GM23338 (cell line): ENCODE results near the gene VSIR.

ENCODE experiments used
- CREB1 ChIP-seq: fragments of 250-450 bp; sonication (Bioruptor Pico); IDR thresholded peaks from 2 replicates; pipeline ENCODE4 v1.5.0; 2020; ENCODE audit warnings: low read depth, mild to moderate bottlenecking, moderate library complexity
- CTCF ChIP-seq, 2 experiments: fragments of 200-600 bp in 1 of 2; sonication (generic) in 1 of 2; conservative IDR thresholded peaks; 2 replicates each; pipeline versions ENCODE4 v1.5.1 to v1.6.1; 2016 to 2017; ENCODE audit warnings: antibody characterized with exemption in 2 of 2, low read depth in 2 of 2, mild to moderate bottlenecking in 2 of 2, moderate library complexity in 1 of 2
- ETS1 ChIP-seq: IDR thresholded peaks from 2 replicates; pipeline ENCODE4 v1.6.1; 2016; ENCODE audit warnings: antibody characterized with exemption
- EZH2 ChIP-seq: fragments of 200-600 bp; sonication (generic); IDR thresholded peaks from one replicate; pipeline ENCODE4 v1.8.0; 2017; ENCODE audit warnings: antibody characterized with exemption, mild to moderate bottlenecking, low read depth; ENCODE audit not compliant: unreplicated experiment
- EZH2phosphoT487 ChIP-seq: fragments of 200-600 bp; sonication (generic); IDR thresholded peaks from one replicate; pipeline ENCODE4 v1.8.1; 2018; ENCODE audit warnings: antibody characterized with exemption; ENCODE audit not compliant: unreplicated experiment
- JUNB ChIP-seq: IDR thresholded peaks from one replicate; pipeline ENCODE4 v1.6.1; 2016; ENCODE audit warnings: antibody characterized with exemption; ENCODE audit not compliant: unreplicated experiment
- NANOG ChIP-seq: IDR thresholded peaks from 2 replicates; pipeline ENCODE4 v1.6.1; 2016; ENCODE audit warnings: antibody characterized with exemption, borderline replicate concordance
- POLR2AphosphoS5 ChIP-seq: IDR thresholded peaks from 2 replicates; pipeline ENCODE4 v1.6.1; 2016; ENCODE audit warnings: antibody characterized with exemption, low read depth
- REST ChIP-seq: IDR thresholded peaks from one replicate; pipeline ENCODE4 v1.6.1; 2018; ENCODE audit warnings: antibody characterized with exemption; ENCODE audit not compliant: unreplicated experiment
- ZNF114 ChIP-seq: fragments of 250-450 bp; sonication (Bioruptor Pico); IDR thresholded peaks from 2 replicates; pipeline ENCODE4 v1.5.0; 2020; ENCODE audit warnings: mild to moderate bottlenecking, moderate library complexity
- ZNF331 ChIP-seq: fragments of 250-450 bp; sonication (Bioruptor Pico); IDR thresholded peaks from 2 replicates; pipeline ENCODE4 v1.5.0; 2020; ENCODE audit warnings: low read depth, mild to moderate bottlenecking, moderate library complexity
- ZNF462 ChIP-seq: fragments of 250-450 bp; sonication (Bioruptor Pico); IDR thresholded peaks from 2 replicates; pipeline ENCODE4 v1.5.0; 2020; ENCODE audit warnings: mild to moderate bottlenecking, moderate library complexity

DNA sequence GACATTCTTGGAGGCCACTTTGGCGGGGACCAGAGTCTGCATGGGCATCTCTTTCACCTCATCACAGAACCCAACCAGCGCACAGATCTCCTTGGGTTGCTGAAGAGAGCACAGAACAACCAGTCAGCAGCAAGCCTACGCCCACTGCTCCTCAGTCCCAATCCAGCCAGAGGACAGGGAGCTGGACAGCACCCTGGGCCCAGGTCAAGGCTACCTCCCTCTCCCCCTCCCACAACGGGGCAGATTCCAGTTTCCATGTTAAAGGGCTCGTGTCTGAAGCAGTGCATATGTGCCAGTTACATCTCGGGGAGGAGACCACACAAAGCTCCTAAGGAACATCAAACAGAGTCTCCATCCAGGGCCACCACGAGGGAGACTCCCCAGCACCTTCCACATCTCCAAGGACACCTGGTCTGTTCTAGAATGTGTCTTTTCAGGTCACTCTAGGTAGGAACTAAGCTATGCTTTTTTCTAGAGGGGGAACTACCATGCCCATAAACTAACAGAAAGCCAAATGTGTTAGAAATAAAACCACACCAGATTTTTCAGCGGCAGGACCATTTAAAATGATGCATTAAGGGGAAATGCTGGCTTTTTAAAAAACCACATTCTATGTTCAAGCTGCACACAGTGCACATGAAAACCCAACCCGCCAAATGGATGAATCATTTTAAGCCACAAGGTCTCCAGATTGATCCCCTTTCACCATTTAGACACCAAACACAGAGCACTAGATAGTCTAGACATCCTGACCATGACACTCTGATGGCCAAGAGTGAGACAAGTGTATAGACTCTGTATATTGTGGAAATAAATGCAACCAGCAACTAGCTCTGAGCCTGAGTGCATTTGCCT is 48.8 kb upstream of the VSIR start:
- TF ChIP-seq POLR2AphosphoS5 (no peak), CTCF (conservative IDR thresholded peaks at IDR 0.05; ENCODE audit: low read depth in 2 of 2) (no peak), REST (no peak), JUNB (no peak), CREB1 (CRISPR knock-in tag) (no peak), EZH2 (no peak), EZH2phosphoT487 (no peak), NANOG (no peak), ZNF114 (CRISPR knock-in tag) (no peak), ZNF331 (no peak), ZNF462 (CRISPR knock-in tag) (no peak), ETS1 (no peak)
